ENCODE measurements around the gene HSPA12A.

DNA sequence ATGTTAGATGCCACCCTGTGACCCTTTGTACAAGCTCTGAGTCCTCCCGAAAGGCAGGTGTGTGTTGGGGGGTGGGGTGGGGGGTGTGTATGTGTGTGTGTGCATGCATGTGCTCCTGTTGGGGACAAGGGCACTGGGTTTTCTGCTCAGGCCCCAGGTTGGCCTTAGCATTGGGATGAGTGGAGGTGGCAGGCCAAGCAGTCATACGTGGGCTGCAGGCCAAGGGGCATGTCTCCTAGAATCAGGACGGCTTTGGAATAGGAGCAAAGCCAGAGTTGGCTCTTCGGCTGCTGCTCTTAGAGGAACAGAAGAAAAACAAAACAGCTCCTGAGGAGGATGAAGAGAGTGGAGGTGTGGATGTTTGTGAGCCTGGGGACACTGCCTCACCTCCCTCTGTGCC is 26.0 kb downstream of the HSPA12A start:
- TF ChIP-seq, protein P1, sequence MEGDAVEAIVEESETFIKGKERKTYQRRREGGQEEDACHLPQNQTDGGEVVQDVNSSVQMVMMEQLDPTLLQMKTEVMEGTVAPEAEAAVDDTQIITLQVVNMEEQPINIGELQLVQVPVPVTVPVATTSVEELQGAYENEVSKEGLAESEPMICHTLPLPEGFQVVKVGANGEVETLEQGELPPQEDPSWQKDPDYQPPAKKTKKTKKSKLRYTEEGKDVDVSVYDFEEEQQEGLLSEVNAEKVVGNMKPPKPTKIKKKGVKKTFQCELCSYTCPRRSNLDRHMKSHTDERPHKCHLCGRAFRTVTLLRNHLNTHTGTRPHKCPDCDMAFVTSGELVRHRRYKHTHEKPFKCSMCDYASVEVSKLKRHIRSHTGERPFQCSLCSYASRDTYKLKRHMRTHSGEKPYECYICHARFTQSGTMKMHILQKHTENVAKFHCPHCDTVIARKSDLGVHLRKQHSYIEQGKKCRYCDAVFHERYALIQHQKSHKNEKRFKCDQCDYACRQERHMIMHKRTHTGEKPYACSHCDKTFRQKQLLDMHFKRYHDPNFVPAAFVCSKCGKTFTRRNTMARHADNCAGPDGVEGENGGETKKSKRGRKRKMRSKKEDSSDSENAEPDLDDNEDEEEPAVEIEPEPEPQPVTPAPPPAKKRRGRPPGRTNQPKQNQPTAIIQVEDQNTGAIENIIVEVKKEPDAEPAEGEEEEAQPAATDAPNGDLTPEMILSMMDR (IDR thresholded peaks at IDR 0.05), result no peak
- no peak for TF ChIP-seq POLR2A (IDR thresholded peaks at IDR 0.05)

Data from Peyer's patch (tissue), 4 donors.